ENCODE data around the gene DGAT2.

DNA sequence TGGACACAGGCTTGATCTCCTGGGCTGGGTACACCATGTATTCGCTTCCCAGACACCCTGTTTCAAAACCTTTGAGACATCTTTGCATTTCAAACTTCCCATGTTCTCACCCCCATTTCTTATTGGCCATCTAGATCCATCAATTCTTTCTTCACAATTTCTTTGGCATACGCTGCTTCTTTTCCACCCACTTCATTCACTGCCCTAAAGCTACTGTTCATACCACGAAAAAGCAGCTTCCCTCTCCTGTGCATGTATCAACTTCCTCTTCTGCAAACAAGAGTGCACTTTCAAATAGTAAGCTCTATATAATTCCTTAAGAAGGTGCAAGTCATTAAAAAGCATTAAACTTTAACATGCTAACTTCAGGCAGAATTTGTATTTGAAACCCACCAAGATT, 67.8 kb downstream of the DGAT2 start:
- TF ChIP-seq EZH2 (IDR thresholded peaks at IDR 0.05) = no peak
- no peak for TF ChIP-seq POLR2AphosphoS5 (IDR thresholded peaks at IDR 0.05; ENCODE audit: borderline replicate concordance, low read depth, low read length)
- no peak for TF ChIP-seq FOXP2 (optimal IDR thresholded peaks at IDR 0.05; ENCODE audit: control extremely low read depth, extremely low read length, insufficient read depth)

All from SK-N-MC (cell line).